ENCODE data around the gene MYO1B.

GRCh38 chr2:191228861-191229260 is 16.3 kb upstream of the MYO1B start:
- TF ChIP-seq CTCF (conservative IDR thresholded peaks at IDR 0.05; ENCODE audit: low read length) (no peak), EZH2phosphoT487 (IDR thresholded peaks at IDR 0.05; ENCODE audit: borderline replicate concordance) (no peak)

Measured in Loucy (cell line).